ENCODE data around the gene DMWD. TPM values are rescaled to one million over a fixed set of nuclear protein-coding genes. Genes with fewer than 3 reads are reported as not detected.

DMWD gene
- total RNA-seq, 4 donors from 2014 or later = 4.4 to 103 (median 36.9) TPM

- intact Hi-C loops (cut with DNase I; ENCODE audit: low total_unique reads) = no loop called here
- H3K27me3 ChIP-seq = no peaks in the 10 kb centered on the region
- no peaks in the 10 kb centered on the region for H3K9me3 ChIP-seq
- H3K36me3 ChIP-seq = no peaks in the 10 kb centered on the region
- H3K4me3 ChIP-seq = peak overlapping the region; percentile 48 to 78
- no peak for TF ChIP-seq CTCF (IDR thresholded peaks at IDR 0.05)
- TF ChIP-seq POLR2A (IDR thresholded peaks at IDR 0.05) = peak in 1 of 2 donors; percentile 30
- H3K4me1 ChIP-seq = peaks cover 6 to 17% of the 10 kb centered on the region in 2 donors
- peak; percentile 84 to 86 for DNase-seq
- H3K27ac ChIP-seq = peak overlapping the region; percentile 93 to 97
Measured at GRCh38 chr19:45782820-45783785, 9.5 kb downstream of the DMWD start.

- Histone ChIP-seq H3K9me3 (no peaks in the 10 kb centered on the region), H3K27ac (peak within 1 kb of the TSS; percentile 93 to 97), H3K27me3 (no peaks in the 10 kb centered on the region), H3K36me3 (no peaks in the 10 kb centered on the region), H3K4me3 (peak within 1 kb of the TSS; percentile 48 to 78), H3K4me1 (peaks cover 6 to 17% of the 10 kb centered on the region in 2 donors)
- intact Hi-C loops (cut with DNase I; ENCODE audit: low total_unique reads) = no loop called here
- TF ChIP-seq POLR2A (IDR thresholded peaks at IDR 0.05) (no peak), CTCF (IDR thresholded peaks at IDR 0.05) (no peak)
- peak; percentile 54 to 56 for DNase-seq
Measured at GRCh38 chr19:45782162-45782691, 10.4 kb downstream of the DMWD start, which contains the start of gene DMPK. TSS of gene DMPK (minus strand) at chr19:45782490. CDS start at chr19:45782352, 138 bp downstream.

GRCh38 chr19:45781214-45782161 is 11.2 kb downstream of the DMWD start:
- no peak for TF ChIP-seq CTCF (IDR thresholded peaks at IDR 0.05)
- no peak for TF ChIP-seq POLR2A (IDR thresholded peaks at IDR 0.05)
- H3K36me3 ChIP-seq = no peaks in the 10 kb centered on the region
- intact Hi-C loops (cut with DNase I; ENCODE audit: low total_unique reads) = no loop called here
- H3K4me3 ChIP-seq = peak overlapping the region; percentile 48 to 78
- peaks cover 6 to 17% of the 10 kb centered on the region in 2 donors for H3K4me1 ChIP-seq
- H3K27me3 ChIP-seq = no peaks in the 10 kb centered on the region
- peak overlapping the region; percentile 93 to 97 for H3K27ac ChIP-seq
- peak in 1 of 2 donors; percentile 43 for DNase-seq
- no peaks in the 10 kb centered on the region for H3K9me3 ChIP-seq

GRCh38 chr19:45780448-45781213 is 12.0 kb downstream of the DMWD start:
- intact Hi-C loops (cut with DNase I; ENCODE audit: low total_unique reads) = no loop called here
- H3K27me3 ChIP-seq = no peaks in the 10 kb centered on the region
- peak overlapping the region; percentile 48 to 78 for H3K4me3 ChIP-seq
- H3K36me3 ChIP-seq = no peaks in the 10 kb centered on the region
- no peaks in the 10 kb centered on the region for H3K9me3 ChIP-seq
- peaks cover 6 to 17% of the 10 kb centered on the region in 2 donors for H3K4me1 ChIP-seq
- no peak for TF ChIP-seq CTCF (IDR thresholded peaks at IDR 0.05)
- no peak for TF ChIP-seq POLR2A (IDR thresholded peaks at IDR 0.05)
- peak; percentile 52 to 60 for DNase-seq
- peak overlapping the region; percentile 93 to 97 for H3K27ac ChIP-seq

Data from uterus (tissue), 4 donors.